HG03066 (cell line): Measurements from ENCODE around the gene JAZF1.

ENCODE experiments used
- ATAC-seq: cut with Tn5 transposase; IDR thresholded peaks from one replicate; pipeline ENCODE4 v1.9.1; 2021; ENCODE audit warnings: low read depth; ENCODE audit not compliant: unreplicated experiment

Gene JAZF1

GRCh38 chr7:28082071-28082470 is 98.5 kb downstream of the JAZF1 start:
- ATAC-seq = no peak

GRCh38 chr7:28081016-28081415 is 99.6 kb downstream of the JAZF1 start:
- ATAC-seq = no peak

GRCh38 chr7:28078036-28078901 is 102.3 kb downstream of the JAZF1 start:
- ATAC-seq = no peak

- ATAC-seq = no peak
Observed at GRCh38 chr7:28077616-28078015, 103.0 kb downstream of the JAZF1 start.

GRCh38 chr7:28076423-28077200 is 104.0 kb downstream of the JAZF1 start:
- ATAC-seq = no peak

GRCh38 chr7:28075674-28076358 is 104.8 kb downstream of the JAZF1 start:
- ATAC-seq = no peak

GRCh38 chr7:28072876-28073514 is 107.6 kb downstream of the JAZF1 start:
- no peak for ATAC-seq

- no peak for ATAC-seq
Observed at GRCh38 chr7:28071570-28071969, 109.0 kb downstream of the JAZF1 start.

- ATAC-seq = no peak
Observed at GRCh38 chr7:28070297-28071055, 110.1 kb downstream of the JAZF1 start.

- no peak for ATAC-seq
Observed at GRCh38 chr7:28069807-28070206, 110.8 kb downstream of the JAZF1 start.

GRCh38 chr7:28069388-28069787 is 111.2 kb downstream of the JAZF1 start:
- ATAC-seq = no peak

- no peak for ATAC-seq
Observed at GRCh38 chr7:28068811-28069216, 111.8 kb downstream of the JAZF1 start.

- no peak for ATAC-seq
Observed at GRCh38 chr7:28067171-28067570, 113.4 kb downstream of the JAZF1 start.

- ATAC-seq = no peak
Observed at GRCh38 chr7:28065721-28066285, 114.8 kb downstream of the JAZF1 start.

GRCh38 chr7:28065308-28065707 is 115.3 kb downstream of the JAZF1 start:
- no peak for ATAC-seq

GRCh38 chr7:28064437-28064836 is 116.2 kb downstream of the JAZF1 start:
- ATAC-seq = no peak

- ATAC-seq = no peak
Observed at GRCh38 chr7:28062197-28062991, 118.2 kb downstream of the JAZF1 start.

- no peak for ATAC-seq
Observed at GRCh38 chr7:28061824-28062196, 118.8 kb downstream of the JAZF1 start.

GRCh38 chr7:28060371-28060950 is 120.1 kb downstream of the JAZF1 start:
- no peak for ATAC-seq
